HUDEP-2 (cell line): ENCODE data around the gene TPCN2.
"Not testable (repeated sequence)": the region's sequence is repeated elsewhere in the genome, so short reads cannot be mapped to it uniquely, and the experiment has no call there.

ENCODE experiments used
- DNase-seq, 76 experiments: peaks; one replicate each; lab custom pipeline; 2025; ENCODE audit not compliant: unreplicated experiment in 76 of 76; lab: John Stamatoyannopoulos, UW

The TPCN2 gene

GRCh38 chr11:69048694-69049489 lies at the start of gene TPCN2:
TPCN2 (plus strand) TSS chr11:69048932; CDS start chr11:69048998, 66 bp downstream.
- peak in 73 of 76 experiments; percentile 24 to 93 (median 85) for DNase-seq

- peak in 25 of 76 experiments; percentile 6 to 66 (median 35) for DNase-seq
Measured at GRCh38 chr11:68999093-68999747, 49.5 kb upstream of the TPCN2 start.

DNA sequence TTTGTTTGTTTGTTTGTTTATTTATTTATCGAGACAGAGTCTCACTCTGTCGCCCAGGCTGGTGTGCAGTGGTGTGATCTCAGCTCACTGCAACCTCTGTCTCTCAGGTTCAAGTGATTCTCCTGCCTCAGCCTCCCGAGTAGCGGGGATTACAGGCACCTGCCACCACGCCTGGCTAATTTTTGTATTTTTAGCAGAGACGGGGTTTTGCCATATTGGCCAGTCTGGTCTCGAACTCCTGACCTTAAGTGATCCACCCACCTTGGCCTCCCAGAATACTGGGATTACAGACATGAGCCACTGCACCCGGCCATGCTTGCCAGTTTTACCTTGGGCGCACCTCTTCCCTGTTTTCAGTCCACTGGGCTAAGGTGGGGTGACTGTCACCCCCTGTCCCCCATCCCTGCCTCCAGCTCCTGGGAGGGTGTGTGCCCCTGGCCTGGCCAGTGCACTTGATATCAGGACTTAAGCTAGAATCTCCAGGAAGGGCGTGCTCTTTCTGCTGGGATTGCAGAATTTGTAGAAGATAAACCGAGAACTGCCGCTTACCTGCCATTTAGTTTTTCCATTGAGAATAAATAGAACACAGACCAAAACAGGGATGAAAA lies 48.9 kb upstream of the TPCN2 start:
- DNase-seq: not testable (repeated sequence)

- DNase-seq: no peak
Measured at GRCh38 chr11:69000391-69000790, 48.3 kb upstream of the TPCN2 start.

DNA sequence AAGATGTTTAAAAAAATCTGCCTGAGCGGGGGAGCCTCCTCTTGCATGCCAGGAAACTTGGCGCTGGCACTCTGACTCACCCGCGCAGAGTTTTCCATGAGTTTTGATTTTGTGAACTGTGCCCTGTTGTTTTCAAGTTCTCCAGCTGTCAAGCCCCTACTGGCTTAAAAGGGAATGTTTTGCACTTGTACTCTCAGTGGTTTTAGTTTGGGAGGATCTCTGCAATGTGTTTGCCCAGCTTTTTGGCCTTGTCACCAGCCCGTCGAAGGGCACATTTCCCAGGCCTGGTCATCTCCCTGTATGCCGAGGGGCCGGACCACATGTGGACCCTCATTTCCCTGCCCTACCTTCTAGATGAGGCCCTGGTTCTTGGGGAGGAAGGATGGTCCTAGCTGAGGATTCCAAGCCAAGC lies 47.9 kb upstream of the TPCN2 start:
- DNase-seq: peak in 12 of 76 experiments; percentile 5 to 42 (median 20)

GRCh38 chr11:69001243-69002081 lies 47.3 kb upstream of the TPCN2 start:
- DNase-seq: no peak

DNA sequence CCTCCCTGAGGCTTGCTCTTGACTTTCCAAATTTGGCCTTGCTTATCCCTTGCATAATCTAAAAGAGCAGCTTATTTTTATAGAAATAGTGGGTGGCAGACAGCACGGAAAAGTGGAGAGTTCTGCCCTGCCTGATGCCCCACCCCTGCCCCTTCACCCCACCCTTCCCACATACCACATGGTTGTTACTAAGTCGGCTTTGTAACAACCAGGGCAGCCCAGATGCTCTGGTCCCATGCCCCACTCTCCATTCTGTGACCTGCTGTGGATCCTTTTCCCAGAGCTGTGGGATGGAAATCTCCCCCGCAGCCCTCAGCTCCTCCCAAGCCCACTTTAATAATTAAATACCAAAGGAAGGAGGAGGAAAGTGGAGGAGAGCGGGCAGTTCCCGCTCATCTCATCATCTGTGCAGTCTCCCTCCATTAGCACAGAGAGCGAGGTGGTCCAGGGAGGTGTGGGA lies 46.6 kb upstream of the TPCN2 start:
- peak in 3 of 76 experiments; percentile 9 to 19 (median 14) for DNase-seq

- DNase-seq: no peak
Measured at GRCh38 chr11:69002570-69003231, 46.0 kb upstream of the TPCN2 start.

DNA sequence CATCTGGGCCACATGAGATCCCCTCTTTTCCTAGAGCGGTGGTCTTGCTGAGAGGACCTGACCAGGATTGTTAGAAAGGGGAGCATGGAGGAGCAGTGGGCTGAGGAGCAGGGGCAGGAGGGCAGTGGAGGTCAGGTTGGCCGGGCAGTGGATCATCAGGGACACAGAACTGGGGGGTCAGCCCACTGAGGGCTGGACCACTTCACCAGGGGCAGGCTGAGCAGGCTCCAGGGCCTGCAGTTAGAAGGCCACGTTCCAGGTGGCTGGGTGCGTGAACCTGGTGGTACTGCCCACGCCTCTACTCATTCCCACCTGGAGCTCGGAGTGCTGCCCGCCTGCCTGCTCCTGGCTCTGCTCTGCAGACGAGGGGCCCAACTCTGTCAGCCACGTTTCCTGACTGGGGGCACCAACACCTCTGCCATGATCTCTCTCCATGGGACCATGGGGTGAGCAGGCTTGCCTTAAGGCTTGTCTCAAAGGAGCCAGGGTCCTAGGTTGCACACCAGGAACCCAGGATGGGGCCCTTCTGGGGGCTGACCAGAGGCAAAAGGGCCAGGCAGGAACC lies 45.3 kb upstream of the TPCN2 start:
- DNase-seq: no peak

DNA sequence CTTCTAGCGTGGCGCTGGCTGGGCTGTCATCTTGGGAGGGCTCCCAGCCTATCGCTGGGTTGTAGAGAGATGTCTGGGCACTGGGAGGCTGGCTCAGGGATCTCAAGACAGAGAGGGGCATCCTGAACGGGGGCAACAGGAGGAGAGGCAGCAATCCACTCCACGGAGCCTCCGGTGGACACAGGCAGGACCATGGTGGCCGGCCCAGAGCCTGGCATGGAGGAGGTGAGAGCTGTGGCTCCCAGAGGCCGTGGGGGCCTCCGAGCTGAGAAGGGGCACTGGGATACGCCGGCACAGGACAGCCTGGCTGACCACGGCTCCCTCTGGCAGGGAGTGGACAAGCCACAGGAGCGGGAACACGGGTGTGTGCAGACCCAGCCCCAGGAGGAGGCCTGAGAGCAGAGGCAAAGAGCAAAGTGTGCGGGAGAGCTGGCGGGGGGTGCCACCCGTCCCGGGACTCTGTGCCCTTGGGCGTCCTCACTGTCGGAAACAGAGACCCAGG lies 44.8 kb upstream of the TPCN2 start:
- no peak for DNase-seq

- no peak for DNase-seq
Measured at GRCh38 chr11:69004411-69005182, 44.1 kb upstream of the TPCN2 start.

- no peak for DNase-seq
Measured at GRCh38 chr11:69005183-69005630, 43.5 kb upstream of the TPCN2 start.

- DNase-seq: no peak
Measured at GRCh38 chr11:69005631-69006368, 42.9 kb upstream of the TPCN2 start.

- no peak for DNase-seq
Measured at GRCh38 chr11:69006816-69007215, 41.9 kb upstream of the TPCN2 start.

GRCh38 chr11:69007975-69008381 lies 40.8 kb upstream of the TPCN2 start:
- DNase-seq: no peak

GRCh38 chr11:69008737-69009440 lies 39.8 kb upstream of the TPCN2 start:
- peak in 68 of 76 experiments; percentile 7 to 79 (median 57) for DNase-seq

GRCh38 chr11:69009441-69010211 lies 39.1 kb upstream of the TPCN2 start:
- DNase-seq: no peak
